Uterus (tissue), 2 donors: ENCODE measurements around the gene IL17A.

Experiments
- CTCF ChIP-seq, 4 experiments: fragments of 200-600 bp in 2 of 4; fragments of 450-650 bp in 2 of 4; sonication (generic) in 2 of 4; IDR thresholded peaks; one replicate each; pipeline ENCODE4 v1.5.1; 2016 to 2019; ENCODE audit warnings: antibody characterized with exemption in 4 of 4, mild to moderate bottlenecking in 2 of 4, moderate library complexity in 1 of 4
- POLR2A ChIP-seq, 2 donors: fragments of 450-650 bp; IDR thresholded peaks; one replicate each; pipeline ENCODE4 v1.6.1; 2016; ENCODE audit warnings: antibody characterized with exemption in 2 of 2, mild to moderate bottlenecking in 1 of 2, moderate library complexity in 1 of 2

GRCh38 chr6:52138284-52138683 is 47.9 kb upstream of the IL17A start:
- TF ChIP-seq CTCF (IDR thresholded peaks at IDR 0.05) (no peak), POLR2A (IDR thresholded peaks at IDR 0.05) (no peak)
